HG03060 (cell line): ENCODE data around the gene DNAJB8.

Experiments
- ATAC-seq: cut with Tn5 transposase; IDR thresholded peaks from one replicate; pipeline ENCODE4 v1.9.1; 2021; ENCODE audit warnings: low read depth, moderate number of reproducible peaks; ENCODE audit not compliant: unreplicated experiment

The DNAJB8 gene

GRCh38 chr3:128469556-128469955, 2.9 kb upstream of the DNAJB8 start:
- ATAC-seq = no peak

GRCh38 chr3:128468791-128469527, 2.3 kb upstream of the DNAJB8 start:
- no peak for ATAC-seq

- ATAC-seq = no peak
These were observed 1.6 kb upstream of the DNAJB8 start for GRCh38 chr3:128468285-128468790.

GRCh38 chr3:128464702-128465101, 2.0 kb downstream of the DNAJB8 start:
- ATAC-seq = no peak

- ATAC-seq = no peak
These were observed 2.5 kb downstream of the DNAJB8 start for GRCh38 chr3:128464188-128464587.

GRCh38 chr3:128463771-128464170, 2.9 kb downstream of the DNAJB8 start:
- no peak for ATAC-seq

- no peak for ATAC-seq
These were observed 3.3 kb downstream of the DNAJB8 start for GRCh38 chr3:128463354-128463753.

- no peak for ATAC-seq
These were observed 3.8 kb downstream of the DNAJB8 start for GRCh38 chr3:128462931-128463330.

GRCh38 chr3:128462341-128462910, 4.3 kb downstream of the DNAJB8 start:
- no peak for ATAC-seq

GRCh38 chr3:128461731-128462130, 5.0 kb downstream of the DNAJB8 start:
- ATAC-seq = no peak

GRCh38 chr3:128459461-128459820, 7.2 kb downstream of the DNAJB8 start:
- no peak for ATAC-seq

- no peak for ATAC-seq
These were observed 7.8 kb downstream of the DNAJB8 start for GRCh38 chr3:128458746-128459460.

GRCh38 chr3:128457937-128458336, 8.8 kb downstream of the DNAJB8 start:
- no peak for ATAC-seq

- no peak for ATAC-seq
These were observed 9.6 kb downstream of the DNAJB8 start for GRCh38 chr3:128456776-128457715.

- ATAC-seq = no peak
These were observed 10.6 kb downstream of the DNAJB8 start for GRCh38 chr3:128455786-128456748.

- no peak for ATAC-seq
These were observed 11.6 kb downstream of the DNAJB8 start for GRCh38 chr3:128455116-128455515.

GRCh38 chr3:128454310-128454618, 12.4 kb downstream of the DNAJB8 start:
- ATAC-seq = no peak

GRCh38 chr3:128453501-128454309, 13.0 kb downstream of the DNAJB8 start:
- no peak for ATAC-seq
